SK-N-SH treated with all-trans-retinoic acid at 6 μM for 48 hours (cell line): ENCODE measurements around the gene CDC14B.

ENCODE experiments used
- ARNTL ChIP-seq: fragments of 450-650 bp; formaldehyde crosslinking; IDR thresholded peaks from 2 replicates; pipeline ENCODE4 v1.5.0; 2020; ENCODE audit warnings: low read depth, mild to moderate bottlenecking, moderate library complexity, borderline replicate concordance
- CSDC2 ChIP-seq: fragments of 250-450 bp; sonication (Bioruptor Pico); IDR thresholded peaks from 2 replicates; pipeline ENCODE4 v1.5.0; 2020; ENCODE audit warnings: mild to moderate bottlenecking, moderate library complexity
- ISL1 ChIP-seq: fragments of 250-450 bp; sonication (Bioruptor Pico); IDR thresholded peaks from 2 replicates; pipeline ENCODE4 v2.1.2; 2022; ENCODE audit warnings: mild to moderate bottlenecking, moderate library complexity
- RARB ChIP-seq: fragments of 250-450 bp; sonication (Bioruptor Pico); IDR thresholded peaks from 2 replicates; pipeline ENCODE4 v1.8.0; 2021; ENCODE audit warnings: mild to moderate bottlenecking, moderate library complexity
- SNAI2 ChIP-seq: fragments of 250-450 bp; sonication (Bioruptor Pico); IDR thresholded peaks from 2 replicates; pipeline ENCODE4 v1.5.0; 2020; ENCODE audit warnings: mild to moderate bottlenecking, moderate library complexity
- TOX ChIP-seq: fragments of 250-450 bp; sonication (Bioruptor Pico); IDR thresholded peaks from 2 replicates; pipeline ENCODE4 v1.8.0; 2021; ENCODE audit warnings: mild to moderate bottlenecking, moderate library complexity, borderline replicate concordance
- ZFP3 ChIP-seq: fragments of 250-450 bp; sonication (Bioruptor Pico); IDR thresholded peaks from 2 replicates; pipeline ENCODE4 v1.5.0; 2020; ENCODE audit warnings: mild to moderate bottlenecking, moderate library complexity
- ZFP30 ChIP-seq: fragments of 450-650 bp; formaldehyde crosslinking; IDR thresholded peaks from 2 replicates; pipeline ENCODE4 v1.5.0; 2022; ENCODE audit warnings: mild to moderate bottlenecking, moderate library complexity
- ZNF8 ChIP-seq: fragments of 450-650 bp; formaldehyde crosslinking; IDR thresholded peaks from 2 replicates; pipeline ENCODE4 v1.5.0; 2020; ENCODE audit warnings: mild to moderate bottlenecking, moderate library complexity
- TF ChIP-seq, protein P1 (sequence below): fragments of 250-450 bp; sonication (Bioruptor Pico); IDR thresholded peaks from 2 replicates; pipeline ENCODE4 v1.5.0; 2020; ENCODE audit warnings: mild to moderate bottlenecking, moderate library complexity
- TF ChIP-seq, protein P2 (sequence below): fragments of 250-450 bp; sonication (Bioruptor Pico); IDR thresholded peaks from 2 replicates; pipeline ENCODE4 v1.8.0; 2020; ENCODE audit warnings: mild to moderate bottlenecking, moderate library complexity, borderline replicate concordance
- TF ChIP-seq, protein P3 (sequence below): fragments of 250-450 bp; sonication (Bioruptor Pico); IDR thresholded peaks from 2 replicates; pipeline ENCODE4 v1.5.1; 2021; ENCODE audit warnings: mild to moderate bottlenecking, moderate library complexity
- TF ChIP-seq, protein P4 (sequence below): fragments of 250-450 bp; sonication (Bioruptor Pico); IDR thresholded peaks from 2 replicates; pipeline ENCODE4 v1.8.0; 2021; ENCODE audit warnings: low read depth, mild to moderate bottlenecking, moderate library complexity, borderline replicate concordance

DNA sequence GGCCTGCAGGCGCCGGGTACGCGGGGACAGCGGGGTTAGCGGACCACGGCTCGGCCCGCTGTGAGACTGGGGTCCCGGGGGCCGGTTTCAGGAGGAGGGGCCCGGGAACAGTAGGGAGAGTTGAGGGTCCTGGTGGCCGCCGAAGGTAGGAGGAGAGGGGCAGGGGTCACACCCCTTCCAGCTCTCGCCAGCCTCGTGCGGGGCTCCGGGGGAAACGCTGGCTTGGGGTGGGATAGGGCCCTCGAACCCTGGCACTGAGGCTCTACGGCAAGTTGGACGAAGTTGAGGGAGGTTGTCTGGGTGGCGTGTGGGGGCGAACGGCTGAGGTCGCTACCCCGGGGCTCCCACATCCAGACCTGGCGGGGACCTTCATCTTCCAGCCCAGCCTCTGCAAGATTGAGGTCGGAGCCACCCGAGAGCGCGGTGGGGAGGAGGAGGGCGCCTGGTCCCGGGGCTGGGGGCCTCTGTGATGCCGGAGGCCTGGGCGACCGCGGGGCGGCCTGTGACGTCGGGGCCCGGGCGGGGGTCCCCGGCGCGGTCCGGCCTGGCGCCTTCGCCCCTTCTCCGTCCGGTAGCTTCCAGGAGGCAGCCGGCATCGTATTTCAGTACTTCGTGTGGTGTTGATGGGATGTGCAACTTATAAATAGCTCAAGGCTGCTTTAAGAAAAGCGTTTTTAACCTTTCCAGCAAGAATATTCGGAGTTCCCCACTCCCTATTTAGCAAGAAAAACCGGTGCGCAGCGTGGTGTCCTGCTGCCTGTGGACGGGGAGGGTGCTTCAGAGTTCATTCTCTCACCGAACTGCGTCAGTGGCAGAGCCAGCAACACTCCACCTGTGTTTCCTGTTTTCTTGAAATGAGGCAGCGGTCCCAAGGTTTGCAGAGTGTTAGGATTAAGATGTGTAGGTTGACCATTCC lies 168.8 kb downstream of the CDC14B start:
- TF ChIP-seq ZFP30 (CRISPR knock-in tag), result no peak
- no peak for TF ChIP-seq ZFP3 (CRISPR knock-in tag)
- no peak for TF ChIP-seq TOX (CRISPR knock-in tag)
- TF ChIP-seq, protein P1, sequence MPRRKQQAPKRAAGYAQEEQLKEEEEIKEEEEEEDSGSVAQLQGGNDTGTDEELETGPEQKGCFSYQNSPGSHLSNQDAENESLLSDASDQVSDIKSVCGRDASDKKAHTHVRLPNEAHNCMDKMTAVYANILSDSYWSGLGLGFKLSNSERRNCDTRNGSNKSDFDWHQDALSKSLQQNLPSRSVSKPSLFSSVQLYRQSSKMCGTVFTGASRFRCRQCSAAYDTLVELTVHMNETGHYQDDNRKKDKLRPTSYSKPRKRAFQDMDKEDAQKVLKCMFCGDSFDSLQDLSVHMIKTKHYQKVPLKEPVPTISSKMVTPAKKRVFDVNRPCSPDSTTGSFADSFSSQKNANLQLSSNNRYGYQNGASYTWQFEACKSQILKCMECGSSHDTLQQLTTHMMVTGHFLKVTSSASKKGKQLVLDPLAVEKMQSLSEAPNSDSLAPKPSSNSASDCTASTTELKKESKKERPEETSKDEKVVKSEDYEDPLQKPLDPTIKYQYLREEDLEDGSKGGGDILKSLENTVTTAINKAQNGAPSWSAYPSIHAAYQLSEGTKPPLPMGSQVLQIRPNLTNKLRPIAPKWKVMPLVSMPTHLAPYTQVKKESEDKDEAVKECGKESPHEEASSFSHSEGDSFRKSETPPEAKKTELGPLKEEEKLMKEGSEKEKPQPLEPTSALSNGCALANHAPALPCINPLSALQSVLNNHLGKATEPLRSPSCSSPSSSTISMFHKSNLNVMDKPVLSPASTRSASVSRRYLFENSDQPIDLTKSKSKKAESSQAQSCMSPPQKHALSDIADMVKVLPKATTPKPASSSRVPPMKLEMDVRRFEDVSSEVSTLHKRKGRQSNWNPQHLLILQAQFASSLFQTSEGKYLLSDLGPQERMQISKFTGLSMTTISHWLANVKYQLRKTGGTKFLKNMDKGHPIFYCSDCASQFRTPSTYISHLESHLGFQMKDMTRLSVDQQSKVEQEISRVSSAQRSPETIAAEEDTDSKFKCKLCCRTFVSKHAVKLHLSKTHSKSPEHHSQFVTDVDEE, result no peak
- TF ChIP-seq ZNF8 (CRISPR knock-in tag), result no peak
- no peak for TF ChIP-seq SNAI2 (CRISPR knock-in tag)
- TF ChIP-seq, protein P2, sequence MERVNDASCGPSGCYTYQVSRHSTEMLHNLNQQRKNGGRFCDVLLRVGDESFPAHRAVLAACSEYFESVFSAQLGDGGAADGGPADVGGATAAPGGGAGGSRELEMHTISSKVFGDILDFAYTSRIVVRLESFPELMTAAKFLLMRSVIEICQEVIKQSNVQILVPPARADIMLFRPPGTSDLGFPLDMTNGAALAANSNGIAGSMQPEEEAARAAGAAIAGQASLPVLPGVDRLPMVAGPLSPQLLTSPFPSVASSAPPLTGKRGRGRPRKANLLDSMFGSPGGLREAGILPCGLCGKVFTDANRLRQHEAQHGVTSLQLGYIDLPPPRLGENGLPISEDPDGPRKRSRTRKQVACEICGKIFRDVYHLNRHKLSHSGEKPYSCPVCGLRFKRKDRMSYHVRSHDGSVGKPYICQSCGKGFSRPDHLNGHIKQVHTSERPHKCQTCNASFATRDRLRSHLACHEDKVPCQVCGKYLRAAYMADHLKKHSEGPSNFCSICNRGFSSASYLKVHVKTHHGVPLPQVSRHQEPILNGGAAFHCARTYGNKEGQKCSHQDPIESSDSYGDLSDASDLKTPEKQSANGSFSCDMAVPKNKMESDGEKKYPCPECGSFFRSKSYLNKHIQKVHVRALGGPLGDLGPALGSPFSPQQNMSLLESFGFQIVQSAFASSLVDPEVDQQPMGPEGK, result no peak
- no peak for TF ChIP-seq ISL1 (CRISPR knock-in tag)
- TF ChIP-seq, protein P3, sequence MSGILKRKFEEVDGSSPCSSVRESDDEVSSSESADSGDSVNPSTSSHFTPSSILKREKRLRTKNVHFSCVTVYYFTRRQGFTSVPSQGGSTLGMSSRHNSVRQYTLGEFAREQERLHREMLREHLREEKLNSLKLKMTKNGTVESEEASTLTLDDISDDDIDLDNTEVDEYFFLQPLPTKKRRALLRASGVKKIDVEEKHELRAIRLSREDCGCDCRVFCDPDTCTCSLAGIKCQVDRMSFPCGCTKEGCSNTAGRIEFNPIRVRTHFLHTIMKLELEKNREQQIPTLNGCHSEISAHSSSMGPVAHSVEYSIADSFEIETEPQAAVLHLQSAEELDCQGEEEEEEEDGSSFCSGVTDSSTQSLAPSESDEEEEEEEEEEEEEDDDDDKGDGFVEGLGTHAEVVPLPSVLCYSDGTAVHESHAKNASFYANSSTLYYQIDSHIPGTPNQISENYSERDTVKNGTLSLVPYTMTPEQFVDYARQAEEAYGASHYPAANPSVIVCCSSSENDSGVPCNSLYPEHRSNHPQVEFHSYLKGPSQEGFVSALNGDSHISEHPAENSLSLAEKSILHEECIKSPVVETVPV (CRISPR knock-in tag), result no peak
- no peak for TF ChIP-seq ARNTL
- TF ChIP-seq, protein P4, sequence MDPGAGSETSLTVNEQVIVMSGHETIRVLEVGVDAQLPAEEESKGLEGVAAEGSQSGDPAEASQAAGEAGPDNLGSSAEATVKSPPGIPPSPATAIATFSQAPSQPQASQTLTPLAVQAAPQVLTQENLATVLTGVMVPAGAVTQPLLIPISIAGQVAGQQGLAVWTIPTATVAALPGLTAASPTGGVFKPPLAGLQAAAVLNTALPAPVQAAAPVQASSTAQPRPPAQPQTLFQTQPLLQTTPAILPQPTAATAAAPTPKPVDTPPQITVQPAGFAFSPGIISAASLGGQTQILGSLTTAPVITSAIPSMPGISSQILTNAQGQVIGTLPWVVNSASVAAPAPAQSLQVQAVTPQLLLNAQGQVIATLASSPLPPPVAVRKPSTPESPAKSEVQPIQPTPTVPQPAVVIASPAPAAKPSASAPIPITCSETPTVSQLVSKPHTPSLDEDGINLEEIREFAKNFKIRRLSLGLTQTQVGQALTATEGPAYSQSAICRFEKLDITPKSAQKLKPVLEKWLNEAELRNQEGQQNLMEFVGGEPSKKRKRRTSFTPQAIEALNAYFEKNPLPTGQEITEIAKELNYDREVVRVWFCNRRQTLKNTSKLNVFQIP (CRISPR knock-in tag), result no peak
- no peak for TF ChIP-seq CSDC2 (CRISPR knock-in tag)
- TF ChIP-seq RARB (CRISPR knock-in tag), result no peak
